CD14-positive monocyte (primary cell): Measurements from ENCODE around the gene CAND1. TPM values are rescaled to one million over a fixed set of nuclear protein-coding genes. Genes with fewer than 3 reads are reported as not detected.

ENCODE experiments used
- DNase-seq, 3 donors: peaks; one replicate each; pipeline ENCODE4 v3.0.0-alpha.2; 2011 to 2022
- H2AFZ ChIP-seq: 2 replicates; pipeline ENCODE4 v1.6.0; 2012; ENCODE audit warnings: mild to moderate bottlenecking, low read depth, low read length, inconsistent platforms; ENCODE audit not compliant: insufficient read depth, poor library complexity, severe bottlenecking
- H3K27ac ChIP-seq, 2 donors: 1 replicate in 1 of 2; 2 replicates in 1 of 2; pipeline ENCODE4 v1.5.1; 2012 to 2013; ENCODE audit warnings: low read length in 2 of 2, control low read depth in 1 of 2, inconsistent platforms in 1 of 2, low read depth in 1 of 2, mild to moderate bottlenecking in 1 of 2
- H3K27me3 ChIP-seq, 2 donors: one replicate each; pipeline versions ENCODE4 v1.6.0 to v1.6.1; 2011 to 2013; ENCODE audit warnings: low read length in 2 of 2; ENCODE audit not compliant: control insufficient read depth in 2 of 2, insufficient read depth in 2 of 2
- H3K36me3 ChIP-seq, 2 donors: replicated peaks in 1 of 2; 1 replicate in 1 of 2; 2 replicates in 1 of 2; pipeline versions ENCODE4 v1.5.1 to v1.6.1; 2012 to 2013; ENCODE audit warnings: low read length in 2 of 2, control low read depth in 1 of 2, inconsistent platforms in 1 of 2, mild to moderate bottlenecking in 1 of 2; ENCODE audit not compliant: insufficient read depth in 2 of 2, control insufficient read depth in 1 of 2
- H3K4me1 ChIP-seq, 2 donors: 1 replicate in 1 of 2; 2 replicates in 1 of 2; pipeline versions ENCODE4 v1.5.1 to v1.6.1; 2012 to 2013; ENCODE audit warnings: low read length in 2 of 2, control low read depth in 1 of 2, inconsistent platforms in 1 of 2, mild to moderate bottlenecking in 1 of 2, moderate library complexity in 1 of 2; ENCODE audit not compliant: insufficient read depth in 2 of 2, control insufficient read depth in 1 of 2
- H3K4me2 ChIP-seq: replicated peaks from 2 replicates; pipeline ENCODE3; 2012; ENCODE audit warnings: low read length, moderate library complexity, mild to moderate bottlenecking; ENCODE audit not compliant: poor library complexity, severe bottlenecking; ENCODE audit errors: extremely low read depth
- H3K4me3 ChIP-seq, 3 experiments: fragments of 200-600 bp in 1 of 3; sonication (generic) in 1 of 3; replicated peaks in 1 of 3; 1 replicate in 2 of 3; 2 replicates in 1 of 3; pipeline ENCODE4 v1.5.1; 2011 to 2013; ENCODE audit warnings: low read length in 3 of 3, mild to moderate bottlenecking in 3 of 3, control low read depth in 2 of 3, low read depth in 2 of 3, inconsistent platforms in 1 of 3, moderate library complexity in 1 of 3
- H3K79me2 ChIP-seq: 2 replicates; pipeline ENCODE4 v1.6.0; 2012; ENCODE audit warnings: mild to moderate bottlenecking, control low read depth, inconsistent platforms, low read length, moderate library complexity; ENCODE audit not compliant: insufficient read depth
- H3K9ac ChIP-seq: 2 replicates; pipeline ENCODE4 v1.6.0; 2017; ENCODE audit warnings: low read length, mild to moderate bottlenecking; ENCODE audit not compliant: insufficient read depth, poor library complexity, severe bottlenecking
- H3K9me3 ChIP-seq, 2 donors: replicated peaks in 1 of 2; 1 replicate in 1 of 2; 2 replicates in 1 of 2; pipeline versions ENCODE4 v1.5.1 to v1.6.1; 2012 to 2013; ENCODE audit warnings: low read length in 2 of 2, control low read depth in 1 of 2; ENCODE audit not compliant: control insufficient read depth in 1 of 2, insufficient read depth in 1 of 2
- H4K20me1 ChIP-seq: 2 replicates; pipeline ENCODE4 v1.6.0; 2012; ENCODE audit warnings: mild to moderate bottlenecking, low read length, control low read depth, moderate library complexity; ENCODE audit not compliant: insufficient read depth
- H3K27ac Mint-ChIP-seq, 7 donors: one replicate each; pipeline ENCODE4 v1.8.0; 2020; ENCODE audit warnings: mild to moderate bottlenecking in 7 of 7, mixed read lengths in 7 of 7, moderate library complexity in 6 of 7, inconsistent platforms in 2 of 7
- H3K27me3 Mint-ChIP-seq, 3 donors: one replicate each; pipeline ENCODE4 v1.8.0; 2021 to 2022; ENCODE audit warnings: low read depth in 3 of 3, mild to moderate bottlenecking in 3 of 3, mixed read lengths in 3 of 3, moderate library complexity in 3 of 3, inconsistent platforms in 1 of 3
- H3K36me3 Mint-ChIP-seq, 2 donors: one replicate each; pipeline ENCODE4 v1.8.0; 2020; ENCODE audit warnings: mixed read lengths in 2 of 2, inconsistent platforms in 1 of 2, mild to moderate bottlenecking in 1 of 2
- H3K4me1 Mint-ChIP-seq: one replicate; pipeline ENCODE4 v1.8.0; 2020; ENCODE audit warnings: mild to moderate bottlenecking, mixed read lengths
- H3K4me3 Mint-ChIP-seq, 2 donors: one replicate each; pipeline ENCODE4 v1.8.0; 2020; ENCODE audit warnings: mild to moderate bottlenecking in 2 of 2, mixed read lengths in 2 of 2, moderate library complexity in 1 of 2
- H3K9me3 Mint-ChIP-seq, 7 donors: one replicate each; pipeline ENCODE4 v1.8.0; 2020 to 2022; ENCODE audit warnings: mixed read lengths in 7 of 7, mild to moderate bottlenecking in 6 of 7, moderate library complexity in 6 of 7, inconsistent platforms in 2 of 7
- WGBS: methylation state at CpG from one replicate; pipeline ENCODE4 v1.1.5; 2013; ENCODE audit warnings: missing lambda C conversion rate; ENCODE audit not compliant: insufficient coverage; 5-methylcytosine and 5-hydroxymethylcytosine counted together
- intact Hi-C, 2 donors: fragments of 100-400 bp; cut with micrococcal nuclease; formaldehyde crosslinking; loops; one replicate each; pipeline versions ENCODE4 v1.15.0 to v1.15.1; 2023
- polyA plus RNA-seq, 3 donors: library from polyadenylated mRNA; depleted of rRNA in 1 of 3; unstranded in 2 of 3; stranded (reverse) in 1 of 3; fragments of 300-500 nt in 2 of 3; fragments of >200 nt in 1 of 3; fragmentation: Illumina TruSeq in 2 of 3; gene quantifications; 1 replicate in 2 of 3; 2 replicates in 1 of 3; pipeline ENCODE4 v1.2.3, GENCODE V29; 2012 to 2021
- TF ChIP-seq, protein P1 (sequence below): fragments of 200-600 bp; IDR thresholded peaks from one replicate; pipeline ENCODE4 v1.8.0; 2022; ENCODE audit warnings: antibody characterized with exemption, mild to moderate bottlenecking

The CAND1 gene
- polyA plus RNA-seq, 3 donors, result 12.3 to 29.4 (median 20.9) TPM

DNA sequence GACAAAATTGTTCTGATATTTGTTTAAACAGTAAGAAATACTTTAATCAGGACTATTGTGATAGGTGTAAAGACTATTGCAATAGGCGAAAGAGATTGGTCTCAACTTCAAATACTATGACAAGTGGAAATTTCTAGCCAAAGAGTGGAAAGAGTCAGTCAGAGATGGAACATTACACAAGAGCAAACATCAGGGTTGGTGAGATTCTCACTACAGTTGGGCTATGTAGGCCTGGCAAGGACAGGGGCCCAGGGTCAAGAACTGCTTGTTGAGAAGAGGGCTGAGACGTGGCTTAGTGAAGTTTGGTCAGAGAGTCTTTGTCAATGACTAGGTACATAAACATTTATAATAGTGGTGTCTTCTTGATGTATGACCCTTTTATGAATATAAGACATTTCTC lies 19.4 kb downstream of the CAND1 start:
- Mint-ChIP-seq H3K36me3 (peaks cover 26 to 63% of the 10 kb centered on the region in 2 donors), H3K9me3 (peaks cover 0 to 1% (median 0%) of the 10 kb centered on the region in 7 donors), H3K4me3 (no peak overlapping the region), H3K4me1 (no peaks in the 10 kb centered on the region), H3K27me3 (no peaks in the 10 kb centered on the region), H3K27ac (peak overlapping the region in 1 of 7 donors; percentile 75)
- DNase-seq, result no peak
- no peaks in the 10 kb centered on the region for H3K27me3 ChIP-seq
- no peaks in the 10 kb centered on the region for H3K4me1 ChIP-seq
- H4K20me1 ChIP-seq, result peaks cover 43% of the 10 kb centered on the region
- H2AFZ ChIP-seq, result no peak overlapping the region
- H3K27ac ChIP-seq, result no peak overlapping the region
- no peaks in the 10 kb centered on the region for H3K9me3 ChIP-seq
- intact Hi-C loops, result no loop called here
- TF ChIP-seq, protein P1, sequence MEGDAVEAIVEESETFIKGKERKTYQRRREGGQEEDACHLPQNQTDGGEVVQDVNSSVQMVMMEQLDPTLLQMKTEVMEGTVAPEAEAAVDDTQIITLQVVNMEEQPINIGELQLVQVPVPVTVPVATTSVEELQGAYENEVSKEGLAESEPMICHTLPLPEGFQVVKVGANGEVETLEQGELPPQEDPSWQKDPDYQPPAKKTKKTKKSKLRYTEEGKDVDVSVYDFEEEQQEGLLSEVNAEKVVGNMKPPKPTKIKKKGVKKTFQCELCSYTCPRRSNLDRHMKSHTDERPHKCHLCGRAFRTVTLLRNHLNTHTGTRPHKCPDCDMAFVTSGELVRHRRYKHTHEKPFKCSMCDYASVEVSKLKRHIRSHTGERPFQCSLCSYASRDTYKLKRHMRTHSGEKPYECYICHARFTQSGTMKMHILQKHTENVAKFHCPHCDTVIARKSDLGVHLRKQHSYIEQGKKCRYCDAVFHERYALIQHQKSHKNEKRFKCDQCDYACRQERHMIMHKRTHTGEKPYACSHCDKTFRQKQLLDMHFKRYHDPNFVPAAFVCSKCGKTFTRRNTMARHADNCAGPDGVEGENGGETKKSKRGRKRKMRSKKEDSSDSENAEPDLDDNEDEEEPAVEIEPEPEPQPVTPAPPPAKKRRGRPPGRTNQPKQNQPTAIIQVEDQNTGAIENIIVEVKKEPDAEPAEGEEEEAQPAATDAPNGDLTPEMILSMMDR, result no peak
- WGBS, result no CpG with 5 or more reads among the region's 2 CpGs
- H3K79me2 ChIP-seq, result peaks cover 67% of the 10 kb centered on the region
- no peak overlapping the region for H3K4me2 ChIP-seq
- peaks cover 24 to 51% of the 10 kb centered on the region in 2 donors for H3K36me3 ChIP-seq
- H3K9ac ChIP-seq, result no peak overlapping the region
- no peak overlapping the region for H3K4me3 ChIP-seq

DNA sequence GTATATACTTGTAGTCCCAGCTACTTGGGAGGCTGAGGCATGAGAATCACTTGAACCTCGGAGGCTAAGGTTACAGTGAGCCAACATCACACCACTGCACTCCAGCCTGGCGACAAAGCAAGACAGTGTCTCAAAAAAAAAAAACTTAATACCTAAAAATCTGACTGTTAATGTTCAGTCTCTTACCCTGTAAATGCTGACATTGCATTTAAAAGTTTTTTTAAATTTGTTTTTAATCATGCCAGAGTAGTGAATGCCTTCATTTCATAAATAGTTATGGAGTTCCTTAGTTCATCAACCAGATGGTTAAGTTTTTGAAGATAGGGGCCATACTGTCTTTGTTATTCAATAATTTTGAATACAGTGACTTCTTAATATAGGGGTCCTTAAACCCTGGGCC lies 21.2 kb downstream of the CAND1 start:
- Mint-ChIP-seq H3K4me1 (no peaks in the 10 kb centered on the region), H3K27ac (peak overlapping the region in 2 of 7 donors; percentile 52 to 72), H3K36me3 (peaks cover 27 to 60% of the 10 kb centered on the region in 2 donors), H3K4me3 (no peak overlapping the region), H3K9me3 (peaks cover 0 to 1% (median 0%) of the 10 kb centered on the region in 7 donors), H3K27me3 (no peaks in the 10 kb centered on the region)
- H3K27me3 ChIP-seq, result no peaks in the 10 kb centered on the region
- no peak overlapping the region for H3K9ac ChIP-seq
- TF ChIP-seq, protein P1, result no peak
- peaks cover 43% of the 10 kb centered on the region for H4K20me1 ChIP-seq
- H3K79me2 ChIP-seq, result peaks cover 64% of the 10 kb centered on the region
- no peaks in the 10 kb centered on the region for H3K9me3 ChIP-seq
- no peak overlapping the region for H2AFZ ChIP-seq
- DNase-seq, result no peak
- intact Hi-C loops, result no loop called here
- 100% methylated on average over 2 of the region's 2 CpGs for WGBS
- no peak overlapping the region for H3K4me3 ChIP-seq
- peaks cover 28 to 50% of the 10 kb centered on the region in 2 donors for H3K36me3 ChIP-seq
- H3K4me1 ChIP-seq, result no peaks in the 10 kb centered on the region
- H3K4me2 ChIP-seq, result no peak overlapping the region
- H3K27ac ChIP-seq, result no peak overlapping the region
